Measurements from ENCODE around the gene PROSER2.

DNA sequence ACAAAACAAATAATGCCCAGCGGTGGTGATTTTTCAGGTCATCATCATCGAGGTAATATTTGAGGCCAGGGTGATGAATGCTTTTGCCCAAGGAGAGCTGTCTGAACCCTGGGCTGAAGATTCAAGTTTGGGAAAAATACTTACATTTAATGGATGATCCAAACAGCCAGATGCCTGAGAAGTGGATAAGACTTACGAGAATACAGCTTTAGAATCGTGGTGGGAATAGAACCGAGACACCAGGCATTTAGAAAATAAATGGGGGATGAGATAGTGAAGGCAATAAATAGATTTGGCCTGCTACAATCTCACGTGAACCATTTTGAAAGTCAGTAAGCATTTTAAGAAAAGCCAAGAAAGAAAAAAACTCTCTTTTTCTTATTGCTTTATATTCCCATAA is 12.2 kb upstream of the PROSER2 start:
- no peak for TF ChIP-seq CTCF (IDR thresholded peaks at IDR 0.05; ENCODE audit: low read length)
- TF ChIP-seq EZH2 (optimal IDR thresholded peaks at IDR 0.05; ENCODE audit: low read depth, low read length), result no peak
- no peak for TF ChIP-seq EZH2phosphoT487 (IDR thresholded peaks at IDR 0.05; ENCODE audit: low read length)

All from MM.1S (cell line).